ENCODE data around the gene RIMS1. TPM values are rescaled to one million over a fixed set of nuclear protein-coding genes. Genes with fewer than 3 reads are reported as not detected.
"Not testable (repeated sequence)": the region's sequence is repeated elsewhere in the genome, so short reads cannot be mapped to it uniquely, and the experiment has no call there.

RIMS1 gene
- total and polyA plus RNA-seq, 4 experiments from 2014 or later, result not detected

GRCh38 chr6:72328775-72329174, 442.4 kb downstream of the RIMS1 start:
- H3K27ac Mint-ChIP-seq, result no peak overlapping the region
- intact Hi-C loops (cut with micrococcal nuclease), result no loop called here
- no peaks in the 10 kb centered on the region for H3K27me3 Mint-ChIP-seq
- no peak overlapping the region for H3K4me3 Mint-ChIP-seq
- Histone ChIP-seq H3K36me3 (ENCODE audit: insufficient read depth, low read length) (no peaks in the 10 kb centered on the region), H3K4me1 (ENCODE audit: insufficient read depth, low read length) (no peaks in the 10 kb centered on the region), H3K27me3 (ENCODE audit: insufficient read depth, low read length) (no peaks in the 10 kb centered on the region), H3K4me3 (ENCODE audit: low read length in 2 of 2) (no peak overlapping the region), H3K27ac (ENCODE audit: low read depth, low read length) (no peak overlapping the region), H3K9me3 (ENCODE audit: control insufficient read depth in 1 of 2, low read length in 2 of 2) (no peaks in the 10 kb centered on the region)
- DNase-seq, result no peak
- peaks cover 0 to 2% (median 0%) of the 10 kb centered on the region in 8 donors for H3K9me3 Mint-ChIP-seq
- ChIA-PET POLR2A (ENCODE audit: partially characterized antibody) (no interaction called here), CTCF (ENCODE audit: partially characterized antibody) (no interaction called here)
- H3K4me1 Mint-ChIP-seq, result no peaks in the 10 kb centered on the region
- no peaks in the 10 kb centered on the region for H3K36me3 Mint-ChIP-seq

- H3K27me3 ChIP-seq (ENCODE audit: insufficient read depth, low read length); DNase-seq; H3K36me3 Mint-ChIP-seq; intact Hi-C loops (cut with micrococcal nuclease); H3K36me3 ChIP-seq (ENCODE audit: insufficient read depth, low read length); H3K4me1 Mint-ChIP-seq; H3K27ac Mint-ChIP-seq; H3K9me3 Mint-ChIP-seq; H3K4me3 Mint-ChIP-seq; H3K4me3 ChIP-seq (ENCODE audit: low read length in 2 of 2); POLR2A ChIA-PET (ENCODE audit: partially characterized antibody); H3K27me3 Mint-ChIP-seq; CTCF ChIA-PET (ENCODE audit: partially characterized antibody); H3K27ac ChIP-seq (ENCODE audit: low read depth, low read length); H3K4me1 ChIP-seq (ENCODE audit: insufficient read depth, low read length); H3K9me3 ChIP-seq (ENCODE audit: control insufficient read depth in 1 of 2, low read length in 2 of 2): not testable (repeated sequence)
These were observed 448.9 kb downstream of the RIMS1 start for GRCh38 chr6:72335203-72335602.

- H3K27me3 ChIP-seq (ENCODE audit: insufficient read depth, low read length), result no peaks in the 10 kb centered on the region
- H3K4me3 ChIP-seq (ENCODE audit: low read length in 2 of 2), result no peak overlapping the region
- Mint-ChIP-seq H3K27me3 (no peaks in the 10 kb centered on the region), H3K4me3 (no peak overlapping the region), H3K4me1 (no peaks in the 10 kb centered on the region), H3K9me3 (no peaks in the 10 kb centered on the region), H3K27ac (no peak overlapping the region), H3K36me3 (no peaks in the 10 kb centered on the region)
- H3K36me3 ChIP-seq (ENCODE audit: insufficient read depth, low read length), result no peaks in the 10 kb centered on the region
- ChIA-PET POLR2A (ENCODE audit: partially characterized antibody) (no interaction called here), CTCF (ENCODE audit: partially characterized antibody) (no interaction called here)
- H3K27ac ChIP-seq (ENCODE audit: low read depth, low read length), result no peak overlapping the region
- intact Hi-C loops (cut with micrococcal nuclease), result no loop called here
- DNase-seq, result no peak
- H3K9me3 ChIP-seq (ENCODE audit: control insufficient read depth in 1 of 2, low read length in 2 of 2), result no peaks in the 10 kb centered on the region
- no peaks in the 10 kb centered on the region for H3K4me1 ChIP-seq (ENCODE audit: insufficient read depth, low read length)
These were observed 462.6 kb downstream of the RIMS1 start for GRCh38 chr6:72348926-72349325.

- H3K36me3 ChIP-seq (ENCODE audit: insufficient read depth, low read length), result no peaks in the 10 kb centered on the region
- no peaks in the 10 kb centered on the region for H3K9me3 Mint-ChIP-seq
- DNase-seq, result no peak
- ChIA-PET POLR2A (ENCODE audit: partially characterized antibody) (no interaction called here), CTCF (ENCODE audit: partially characterized antibody) (no interaction called here)
- H3K9me3 ChIP-seq (ENCODE audit: control insufficient read depth in 1 of 2, low read length in 2 of 2), result no peaks in the 10 kb centered on the region
- no peak overlapping the region for H3K4me3 ChIP-seq (ENCODE audit: low read length in 2 of 2)
- H3K4me3 Mint-ChIP-seq, result no peak overlapping the region
- intact Hi-C loops (cut with micrococcal nuclease), result no loop called here
- no peaks in the 10 kb centered on the region for H3K4me1 ChIP-seq (ENCODE audit: insufficient read depth, low read length)
- no peaks in the 10 kb centered on the region for H3K4me1 Mint-ChIP-seq
- H3K36me3 Mint-ChIP-seq, result no peaks in the 10 kb centered on the region
- no peak overlapping the region for H3K27ac Mint-ChIP-seq
- H3K27me3 Mint-ChIP-seq, result no peaks in the 10 kb centered on the region
- H3K27ac ChIP-seq (ENCODE audit: low read depth, low read length), result no peak overlapping the region
- H3K27me3 ChIP-seq (ENCODE audit: insufficient read depth, low read length), result no peaks in the 10 kb centered on the region
These were observed 464.0 kb downstream of the RIMS1 start for GRCh38 chr6:72350296-72350881.

GRCh38 chr6:72363844-72364740, 477.7 kb downstream of the RIMS1 start:
- intact Hi-C loops (cut with micrococcal nuclease), result no loop called here
- no peak overlapping the region for H3K27ac Mint-ChIP-seq
- no peaks in the 10 kb centered on the region for H3K4me1 ChIP-seq (ENCODE audit: insufficient read depth, low read length)
- no peak overlapping the region for H3K27ac ChIP-seq (ENCODE audit: low read depth, low read length)
- no peaks in the 10 kb centered on the region for H3K9me3 ChIP-seq (ENCODE audit: control insufficient read depth in 1 of 2, low read length in 2 of 2)
- peaks cover 0 to 4% of the 10 kb centered on the region in 2 donors for H3K27me3 Mint-ChIP-seq
- ChIA-PET POLR2A (ENCODE audit: partially characterized antibody) (no interaction called here), CTCF (ENCODE audit: partially characterized antibody) (no interaction called here)
- no peaks in the 10 kb centered on the region for H3K36me3 ChIP-seq (ENCODE audit: insufficient read depth, low read length)
- H3K4me3 ChIP-seq (ENCODE audit: low read length in 2 of 2), result no peak overlapping the region
- H3K9me3 Mint-ChIP-seq, result peaks cover 0 to 2% (median 0%) of the 10 kb centered on the region in 8 donors
- DNase-seq, result no peak
- no peak overlapping the region for H3K4me3 Mint-ChIP-seq
- no peaks in the 10 kb centered on the region for H3K4me1 Mint-ChIP-seq
- no peaks in the 10 kb centered on the region for H3K36me3 Mint-ChIP-seq
- H3K27me3 ChIP-seq (ENCODE audit: insufficient read depth, low read length), result no peaks in the 10 kb centered on the region

GRCh38 chr6:72365773-72366172, 479.4 kb downstream of the RIMS1 start:
- H3K36me3 ChIP-seq (ENCODE audit: insufficient read depth, low read length), result no peaks in the 10 kb centered on the region
- no peaks in the 10 kb centered on the region for H3K4me1 ChIP-seq (ENCODE audit: insufficient read depth, low read length)
- no peak for DNase-seq
- CTCF ChIA-PET (ENCODE audit: partially characterized antibody), result interaction anchor here (1.6 kb wide), 1 partner anchor 46 kb away, joined by 4 read pairs; no protein-coding TSS in a partner anchor
- Mint-ChIP-seq H3K27me3 (peaks cover 0 to 6% of the 10 kb centered on the region in 2 donors), H3K27ac (no peak overlapping the region), H3K9me3 (peaks cover 0 to 2% (median 0%) of the 10 kb centered on the region in 8 donors), H3K4me1 (no peaks in the 10 kb centered on the region), H3K36me3 (no peaks in the 10 kb centered on the region), H3K4me3 (no peak overlapping the region)
- H3K9me3 ChIP-seq (ENCODE audit: control insufficient read depth in 1 of 2, low read length in 2 of 2), result no peaks in the 10 kb centered on the region
- H3K27ac ChIP-seq (ENCODE audit: low read depth, low read length), result no peak overlapping the region
- H3K27me3 ChIP-seq (ENCODE audit: insufficient read depth, low read length), result no peaks in the 10 kb centered on the region
- POLR2A ChIA-PET (ENCODE audit: partially characterized antibody), result no interaction called here
- intact Hi-C loops (cut with micrococcal nuclease), result no loop called here
- H3K4me3 ChIP-seq (ENCODE audit: low read length in 2 of 2), result no peak overlapping the region

GRCh38 chr6:72367439-72367838, 481.1 kb downstream of the RIMS1 start:
- Histone ChIP-seq H3K4me3 (ENCODE audit: low read length in 2 of 2) (no peak overlapping the region), H3K36me3 (ENCODE audit: insufficient read depth, low read length) (no peaks in the 10 kb centered on the region), H3K27ac (ENCODE audit: low read depth, low read length) (no peak overlapping the region), H3K9me3 (ENCODE audit: control insufficient read depth in 1 of 2, low read length in 2 of 2) (no peaks in the 10 kb centered on the region), H3K27me3 (ENCODE audit: insufficient read depth, low read length) (no peaks in the 10 kb centered on the region), H3K4me1 (ENCODE audit: insufficient read depth, low read length) (no peaks in the 10 kb centered on the region)
- Mint-ChIP-seq H3K9me3 (peaks cover 0 to 2% (median 0%) of the 10 kb centered on the region in 8 donors), H3K4me3 (no peak overlapping the region), H3K27ac (no peak overlapping the region), H3K36me3 (no peaks in the 10 kb centered on the region), H3K4me1 (no peaks in the 10 kb centered on the region), H3K27me3 (peaks cover 0 to 6% of the 10 kb centered on the region in 2 donors)
- POLR2A ChIA-PET (ENCODE audit: partially characterized antibody), result no interaction called here
- intact Hi-C loops (cut with micrococcal nuclease), result no loop called here
- DNase-seq, result no peak
- CTCF ChIA-PET (ENCODE audit: partially characterized antibody), result interaction anchor here (1.6 kb wide), 1 partner anchor 44 kb away, joined by 4 read pairs; no protein-coding TSS in a partner anchor

Measured in CD4-positive, alpha-beta memory T cell (primary cell).